ENCODE measurements around the gene REEP1.

DNA sequence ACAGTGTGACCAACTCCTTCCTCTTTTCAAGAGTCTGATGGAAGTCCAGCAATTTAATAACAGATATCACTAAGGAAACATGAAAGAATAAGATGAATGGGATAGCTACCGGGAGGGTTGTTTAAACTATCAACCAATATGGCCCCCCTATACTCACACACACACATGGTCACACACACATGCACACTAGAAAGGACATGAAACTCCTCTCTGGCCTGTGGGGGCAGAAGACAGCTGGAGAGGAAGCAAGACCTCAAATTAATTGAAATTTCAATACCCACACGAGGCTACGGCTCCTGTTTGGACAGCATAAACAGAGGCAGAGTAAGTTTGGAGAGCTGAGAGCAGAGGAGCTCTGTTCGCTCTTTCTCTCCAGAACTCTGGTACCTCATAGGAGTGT is 34.7 kb upstream of the REEP1 start:
- TF ChIP-seq, protein P1, sequence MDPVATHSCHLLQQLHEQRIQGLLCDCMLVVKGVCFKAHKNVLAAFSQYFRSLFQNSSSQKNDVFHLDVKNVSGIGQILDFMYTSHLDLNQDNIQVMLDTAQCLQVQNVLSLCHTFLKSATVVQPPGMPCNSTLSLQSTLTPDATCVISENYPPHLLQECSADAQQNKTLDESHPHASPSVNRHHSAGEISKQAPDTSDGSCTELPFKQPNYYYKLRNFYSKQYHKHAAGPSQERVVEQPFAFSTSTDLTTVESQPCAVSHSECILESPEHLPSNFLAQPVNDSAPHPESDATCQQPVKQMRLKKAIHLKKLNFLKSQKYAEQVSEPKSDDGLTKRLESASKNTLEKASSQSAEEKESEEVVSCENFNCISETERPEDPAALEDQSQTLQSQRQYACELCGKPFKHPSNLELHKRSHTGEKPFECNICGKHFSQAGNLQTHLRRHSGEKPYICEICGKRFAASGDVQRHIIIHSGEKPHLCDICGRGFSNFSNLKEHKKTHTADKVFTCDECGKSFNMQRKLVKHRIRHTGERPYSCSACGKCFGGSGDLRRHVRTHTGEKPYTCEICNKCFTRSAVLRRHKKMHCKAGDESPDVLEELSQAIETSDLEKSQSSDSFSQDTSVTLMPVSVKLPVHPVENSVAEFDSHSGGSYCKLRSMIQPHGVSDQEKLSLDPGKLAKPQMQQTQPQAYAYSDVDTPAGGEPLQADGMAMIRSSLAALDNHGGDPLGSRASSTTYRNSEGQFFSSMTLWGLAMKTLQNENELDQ (tag by site-specific recombination; IDR thresholded peaks at IDR 0.05; ENCODE audit: low read depth): no peak
- TF ChIP-seq, protein P2, sequence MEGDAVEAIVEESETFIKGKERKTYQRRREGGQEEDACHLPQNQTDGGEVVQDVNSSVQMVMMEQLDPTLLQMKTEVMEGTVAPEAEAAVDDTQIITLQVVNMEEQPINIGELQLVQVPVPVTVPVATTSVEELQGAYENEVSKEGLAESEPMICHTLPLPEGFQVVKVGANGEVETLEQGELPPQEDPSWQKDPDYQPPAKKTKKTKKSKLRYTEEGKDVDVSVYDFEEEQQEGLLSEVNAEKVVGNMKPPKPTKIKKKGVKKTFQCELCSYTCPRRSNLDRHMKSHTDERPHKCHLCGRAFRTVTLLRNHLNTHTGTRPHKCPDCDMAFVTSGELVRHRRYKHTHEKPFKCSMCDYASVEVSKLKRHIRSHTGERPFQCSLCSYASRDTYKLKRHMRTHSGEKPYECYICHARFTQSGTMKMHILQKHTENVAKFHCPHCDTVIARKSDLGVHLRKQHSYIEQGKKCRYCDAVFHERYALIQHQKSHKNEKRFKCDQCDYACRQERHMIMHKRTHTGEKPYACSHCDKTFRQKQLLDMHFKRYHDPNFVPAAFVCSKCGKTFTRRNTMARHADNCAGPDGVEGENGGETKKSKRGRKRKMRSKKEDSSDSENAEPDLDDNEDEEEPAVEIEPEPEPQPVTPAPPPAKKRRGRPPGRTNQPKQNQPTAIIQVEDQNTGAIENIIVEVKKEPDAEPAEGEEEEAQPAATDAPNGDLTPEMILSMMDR (tag by site-specific recombination; IDR thresholded peaks at IDR 0.05): no peak
- TF ChIP-seq, protein P3, sequence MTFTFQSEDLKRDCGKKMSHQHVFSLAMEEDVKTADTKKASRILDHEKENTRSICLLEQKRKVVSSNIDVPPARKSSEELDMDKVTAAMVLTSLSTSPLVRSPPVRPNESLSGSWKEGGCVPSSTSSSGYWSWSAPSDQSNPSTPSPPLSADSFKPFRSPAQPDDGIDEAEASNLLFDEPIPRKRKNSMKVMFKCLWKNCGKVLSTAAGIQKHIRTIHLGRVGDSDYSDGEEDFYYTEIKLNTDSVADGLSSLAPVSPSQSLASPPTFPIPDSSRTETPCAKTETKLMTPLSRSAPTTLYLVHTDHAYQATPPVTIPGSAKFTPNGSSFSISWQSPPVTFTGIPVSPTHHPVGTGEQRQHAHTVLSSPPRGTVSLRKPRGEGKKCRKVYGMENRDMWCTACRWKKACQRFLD (tag by site-specific recombination; IDR thresholded peaks at IDR 0.05): no peak
- TF ChIP-seq ZNF530 (tag by site-specific recombination; IDR thresholded peaks at IDR 0.05; ENCODE audit: low read depth) (no peak), ZNF792 (tag by site-specific recombination; IDR thresholded peaks at IDR 0.05) (no peak), ZNF670 (tag by site-specific recombination; IDR thresholded peaks at IDR 0.05; ENCODE audit: low read depth) (no peak), ZNF341 (tag by site-specific recombination; IDR thresholded peaks at IDR 0.05; ENCODE audit: low read depth) (no peak), SALL2 (tag by site-specific recombination; IDR thresholded peaks at IDR 0.05; ENCODE audit: borderline replicate concordance) (no peak), ZNF521 (tag by site-specific recombination; IDR thresholded peaks at IDR 0.05) (no peak), ZFP37 (tag by site-specific recombination; IDR thresholded peaks at IDR 0.05) (no peak), ZNF416 (tag by site-specific recombination; IDR thresholded peaks at IDR 0.05) (no peak), GLIS1 (tag by site-specific recombination; IDR thresholded peaks at IDR 0.05) (no peak)
- TF ChIP-seq, protein P4, sequence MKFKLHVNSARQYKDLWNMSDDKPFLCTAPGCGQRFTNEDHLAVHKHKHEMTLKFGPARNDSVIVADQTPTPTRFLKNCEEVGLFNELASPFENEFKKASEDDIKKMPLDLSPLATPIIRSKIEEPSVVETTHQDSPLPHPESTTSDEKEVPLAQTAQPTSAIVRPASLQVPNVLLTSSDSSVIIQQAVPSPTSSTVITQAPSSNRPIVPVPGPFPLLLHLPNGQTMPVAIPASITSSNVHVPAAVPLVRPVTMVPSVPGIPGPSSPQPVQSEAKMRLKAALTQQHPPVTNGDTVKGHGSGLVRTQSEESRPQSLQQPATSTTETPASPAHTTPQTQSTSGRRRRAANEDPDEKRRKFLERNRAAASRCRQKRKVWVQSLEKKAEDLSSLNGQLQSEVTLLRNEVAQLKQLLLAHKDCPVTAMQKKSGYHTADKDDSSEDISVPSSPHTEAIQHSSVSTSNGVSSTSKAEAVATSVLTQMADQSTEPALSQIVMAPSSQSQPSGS (tag by site-specific recombination; IDR thresholded peaks at IDR 0.05; ENCODE audit: low read depth): no peak
- TF ChIP-seq, protein P5, sequence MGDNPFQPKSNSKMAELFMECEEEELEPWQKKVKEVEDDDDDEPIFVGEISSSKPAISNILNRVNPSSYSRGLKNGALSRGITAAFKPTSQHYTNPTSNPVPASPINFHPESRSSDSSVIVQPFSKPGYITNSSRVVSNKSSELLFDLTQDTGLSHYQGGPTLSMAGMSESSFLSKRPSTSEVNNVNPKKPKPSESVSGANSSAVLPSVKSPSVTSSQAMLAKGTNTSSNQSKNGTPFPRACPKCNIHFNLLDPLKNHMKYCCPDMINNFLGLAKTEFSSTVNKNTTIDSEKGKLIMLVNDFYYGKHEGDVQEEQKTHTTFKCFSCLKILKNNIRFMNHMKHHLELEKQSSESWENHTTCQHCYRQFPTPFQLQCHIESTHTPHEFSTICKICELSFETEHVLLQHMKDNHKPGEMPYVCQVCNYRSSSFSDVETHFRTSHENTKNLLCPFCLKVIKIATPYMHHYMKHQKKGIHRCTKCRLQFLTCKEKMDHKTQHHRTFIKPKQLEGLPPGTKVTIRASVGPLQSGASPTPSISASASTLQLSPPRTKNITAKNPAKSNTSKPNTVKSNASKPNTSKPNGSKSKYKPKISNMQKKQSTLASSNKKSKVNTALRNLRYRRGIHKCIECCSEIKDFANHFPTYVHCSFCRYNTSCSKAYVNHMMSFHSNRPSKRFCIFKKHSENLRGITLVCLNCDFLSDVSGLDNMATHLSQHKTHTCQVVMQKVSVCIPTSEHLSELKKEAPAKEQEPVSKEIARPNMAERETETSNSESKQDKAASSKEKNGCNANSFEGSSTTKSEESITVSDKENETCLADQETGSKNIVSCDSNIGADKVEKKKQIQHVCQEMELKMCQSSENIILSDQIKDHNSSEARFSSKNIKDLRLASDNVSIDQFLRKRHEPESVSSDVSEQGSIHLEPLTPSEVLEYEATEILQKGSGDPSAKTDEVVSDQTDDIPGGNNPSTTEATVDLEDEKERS (tag by site-specific recombination; IDR thresholded peaks at IDR 0.05): no peak

Measured in HEK293 (cell line).